Activated CD8-positive, alpha-beta memory T cell treated with anti-CD3 and anti-CD28 coated beads for 1 hour (primary cell): ENCODE measurements around the gene NTRK3.
"Not testable (repeated sequence)": the region's sequence is repeated elsewhere in the genome, so short reads cannot be mapped to it uniquely, and the experiment has no call there.

Experiments
- DNase-seq, 2 donors: peaks; one replicate each; pipeline ENCODE4 v3.0.0-alpha.2; 2020; ENCODE audit warnings: low read depth in 1 of 2; ENCODE audit errors: extremely low read depth in 1 of 2

The NTRK3 gene

GRCh38 chr15:87848012-87848411 is 408.5 kb downstream of the NTRK3 start:
- DNase-seq, result no peak

- DNase-seq, result no peak
These were observed 409.8 kb downstream of the NTRK3 start for GRCh38 chr15:87846746-87847145.

- no peak for DNase-seq
These were observed 413.2 kb downstream of the NTRK3 start for GRCh38 chr15:87843312-87843711.

- DNase-seq, result no peak
These were observed 415.0 kb downstream of the NTRK3 start for GRCh38 chr15:87841426-87841998.

- not testable (repeated sequence) for DNase-seq
These were observed 420.7 kb downstream of the NTRK3 start for GRCh38 chr15:87835830-87836229.

GRCh38 chr15:87833333-87833732 is 423.2 kb downstream of the NTRK3 start:
- DNase-seq, result not testable (repeated sequence)

- no peak for DNase-seq
These were observed 427.0 kb downstream of the NTRK3 start for GRCh38 chr15:87829332-87830050.

GRCh38 chr15:87828608-87829007 is 427.9 kb downstream of the NTRK3 start:
- no peak for DNase-seq

- no peak for DNase-seq
These were observed 429.4 kb downstream of the NTRK3 start for GRCh38 chr15:87827131-87827530.

GRCh38 chr15:87826119-87826747 is 430.3 kb downstream of the NTRK3 start:
- no peak for DNase-seq

GRCh38 chr15:87818756-87819155 is 437.8 kb downstream of the NTRK3 start:
- DNase-seq, result no peak

GRCh38 chr15:87817553-87817952 is 439.0 kb downstream of the NTRK3 start:
- no peak for DNase-seq

- DNase-seq, result no peak
These were observed 439.7 kb downstream of the NTRK3 start for GRCh38 chr15:87816811-87817210.

- no peak for DNase-seq
These were observed 440.5 kb downstream of the NTRK3 start for GRCh38 chr15:87816016-87816415.
